ENCODE results near the gene GPR171. TPM values are rescaled to one million over a fixed set of nuclear protein-coding genes. Genes with fewer than 3 reads are reported as not detected.

Gene GPR171
- not detected in 5 replicates for total RNA-seq (2022; extraction: Qiagen RNA extraction; ENCODE audit: low read depth)

DNA sequence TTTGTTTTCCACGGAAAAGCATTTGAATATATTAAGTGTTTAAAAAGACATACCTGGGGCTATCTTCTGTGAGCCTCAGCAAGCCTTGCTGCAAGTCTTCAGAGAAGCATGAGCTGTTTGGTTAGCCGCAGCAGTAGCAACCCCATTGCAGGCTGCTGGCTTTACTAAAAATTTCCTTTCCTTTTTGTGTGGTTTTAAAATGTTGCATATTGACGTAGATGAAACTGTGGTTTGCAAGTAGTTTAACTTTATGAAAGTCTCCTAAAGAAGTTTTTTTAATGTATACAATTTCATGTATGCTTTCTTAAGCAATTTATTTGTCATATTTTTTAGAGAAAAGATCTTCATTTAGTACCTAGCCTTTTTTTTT lies at the start of gene GPR171:
TSS of gene GPR171 (minus strand) at position 166 of the 370 bp plus-strand sequence. CDS start 3,830 bp downstream, outside the sequence.

Other genes with a start within 250 kb of the GPR171 start
- not detected in 5 replicates for gene CLRN1, start 230.5 kb downstream of the GPR171 start, total RNA-seq (2022; extraction: Qiagen RNA extraction; ENCODE audit: low read depth)
- gene MED12L, start 117.6 kb downstream of the GPR171 start, total RNA-seq (2022; extraction: Qiagen RNA extraction; ENCODE audit: low read depth), result 0.30 to 1.2 TPM (median 0.53 TPM) in 5 replicates
- gene P2RY14, start 75.3 kb upstream of the GPR171 start, total RNA-seq (2022; extraction: Qiagen RNA extraction; ENCODE audit: low read depth), result not detected in 5 replicates
- 1.3 to 3.1 TPM (median 2.0 TPM) in 5 replicates for gene GPR87, start 113.6 kb upstream of the GPR171 start, total RNA-seq (2022; extraction: Qiagen RNA extraction; ENCODE audit: low read depth)
- gene P2RY13, start 126.3 kb upstream of the GPR171 start, total RNA-seq (2022; extraction: Qiagen RNA extraction; ENCODE audit: low read depth), result not detected in 5 replicates
- not detected in 5 replicates for gene P2RY12, start 181.5 kb upstream of the GPR171 start, total RNA-seq (2022; extraction: Qiagen RNA extraction; ENCODE audit: low read depth)

Data from A549 treated with ZK216348 at 1 μM for 4 hours (cell line).